ENCODE results near the gene TRAPPC10. TPM values are rescaled to one million over a fixed set of nuclear protein-coding genes. Genes with fewer than 3 reads are reported as not detected.

Gene TRAPPC10
- total RNA-seq, 3 donors from 2014 or later (not counting 1 experiment from before 2014, with no cell fraction given): 187 to 232 (median 213) TPM

- no peaks in the 10 kb centered on the region for H3K27me3 ChIP-seq (ENCODE audit: control insufficient read depth, insufficient read depth, low read length)
- H3K27me3 Mint-ChIP-seq (ENCODE audit: low read depth in 2 of 2): no peaks in the 10 kb centered on the region
- no peaks in the 10 kb centered on the region for H3K9me3 ChIP-seq (ENCODE audit: control insufficient read depth, insufficient read depth, low read length)
- H3K27ac ChIP-seq (ENCODE audit: low read length): no peak overlapping the region
- H3K27ac Mint-ChIP-seq: peak overlapping the region; percentile 30 to 86
- DNase-seq (no peak), ATAC-seq (no peak)
- H3K36me3 Mint-ChIP-seq: peaks cover 2% of the 10 kb centered on the region
- H3K4me1 Mint-ChIP-seq: peaks cover 69 to 74% of the 10 kb centered on the region in 2 donors
- H3K36me3 ChIP-seq (ENCODE audit: control insufficient read depth, insufficient read depth, low read length): peaks cover 57% of the 10 kb centered on the region
- H3K4me3 ChIP-seq (ENCODE audit: low read length): no peak overlapping the region
- peak overlapping the region; percentile 59 for H3K4me3 Mint-ChIP-seq
- WGBS (ENCODE audit: insufficient coverage): 97% methylated on average over 6 of the region's 6 CpGs
- peaks cover 24% of the 10 kb centered on the region for H3K4me1 ChIP-seq (ENCODE audit: control insufficient read depth, insufficient read depth, low read length)
- intact Hi-C loops (cut with micrococcal nuclease): loop anchor here (10.0 kb wide), 1 partner anchor 58 kb away; no protein-coding TSS in a partner anchor
- TF ChIP-seq CTCF (IDR thresholded peaks at IDR 0.05): no peak
- H3K9me3 Mint-ChIP-seq: no peaks in the 10 kb centered on the region
Observed at GRCh38 chr21:44052830-44053226, 40.7 kb downstream of the TRAPPC10 start.

- intact Hi-C loops (cut with micrococcal nuclease): loop anchor here (10.0 kb wide), 1 partner anchor 59 kb away; no protein-coding TSS in a partner anchor
- peaks cover 75 to 76% of the 10 kb centered on the region in 2 donors for H3K4me1 Mint-ChIP-seq
- no peak overlapping the region for H3K4me3 Mint-ChIP-seq
- peaks cover 31% of the 10 kb centered on the region for H3K4me1 ChIP-seq (ENCODE audit: control insufficient read depth, insufficient read depth, low read length)
- H3K27ac ChIP-seq (ENCODE audit: low read length): no peak overlapping the region
- H3K4me3 ChIP-seq (ENCODE audit: low read length): no peak overlapping the region
- H3K27me3 Mint-ChIP-seq (ENCODE audit: low read depth in 2 of 2): no peaks in the 10 kb centered on the region
- peak overlapping the region; percentile 86 to 87 for H3K27ac Mint-ChIP-seq
- ATAC-seq: no peak
- no peak for TF ChIP-seq CTCF (IDR thresholded peaks at IDR 0.05)
- DNase-seq: no peak
- no peaks in the 10 kb centered on the region for H3K27me3 ChIP-seq (ENCODE audit: control insufficient read depth, insufficient read depth, low read length)
- H3K36me3 Mint-ChIP-seq: peaks cover 5% of the 10 kb centered on the region
- H3K9me3 ChIP-seq (ENCODE audit: control insufficient read depth, insufficient read depth, low read length): no peaks in the 10 kb centered on the region
- 96% methylated on average over 9 of the region's 9 CpGs for WGBS (ENCODE audit: insufficient coverage)
- no peaks in the 10 kb centered on the region for H3K9me3 Mint-ChIP-seq
- H3K36me3 ChIP-seq (ENCODE audit: control insufficient read depth, insufficient read depth, low read length): peaks cover 58% of the 10 kb centered on the region
Observed at GRCh38 chr21:44053567-44053966, 41.5 kb downstream of the TRAPPC10 start.

- H3K36me3 Mint-ChIP-seq: peaks cover 8% of the 10 kb centered on the region
- ATAC-seq: no peak
- no peaks in the 10 kb centered on the region for H3K9me3 ChIP-seq (ENCODE audit: control insufficient read depth, insufficient read depth, low read length)
- 97% methylated on average over 5 of the region's 5 CpGs for WGBS (ENCODE audit: insufficient coverage)
- no peak for TF ChIP-seq CTCF (IDR thresholded peaks at IDR 0.05)
- H3K4me3 ChIP-seq (ENCODE audit: low read length): no peak overlapping the region
- no peaks in the 10 kb centered on the region for H3K9me3 Mint-ChIP-seq
- peaks cover 64% of the 10 kb centered on the region for H3K36me3 ChIP-seq (ENCODE audit: control insufficient read depth, insufficient read depth, low read length)
- DNase-seq: no peak
- H3K27me3 Mint-ChIP-seq (ENCODE audit: low read depth in 2 of 2): no peaks in the 10 kb centered on the region
- peaks cover 27% of the 10 kb centered on the region for H3K4me1 ChIP-seq (ENCODE audit: control insufficient read depth, insufficient read depth, low read length)
- no peak overlapping the region for H3K27ac ChIP-seq (ENCODE audit: low read length)
- intact Hi-C loops (cut with micrococcal nuclease): loop anchor here (10.0 kb wide), 1 partner anchor 60 kb away; no protein-coding TSS in a partner anchor
- H3K4me1 Mint-ChIP-seq: peaks cover 68 to 71% of the 10 kb centered on the region in 2 donors
- H3K27ac Mint-ChIP-seq: peak overlapping the region; percentile 86 to 87
- H3K4me3 Mint-ChIP-seq: no peak overlapping the region
- no peaks in the 10 kb centered on the region for H3K27me3 ChIP-seq (ENCODE audit: control insufficient read depth, insufficient read depth, low read length)
Observed at GRCh38 chr21:44054710-44055109, 42.6 kb downstream of the TRAPPC10 start.

GRCh38 chr21:44057055-44057454 lies 44.9 kb downstream of the TRAPPC10 start:
- no peak overlapping the region for H3K4me3 Mint-ChIP-seq
- H3K4me1 Mint-ChIP-seq: peaks cover 50 to 55% of the 10 kb centered on the region in 2 donors
- H3K27ac Mint-ChIP-seq: peak overlapping the region; percentile 86 to 90
- ATAC-seq (no peak), DNase-seq (no peak)
- Histone ChIP-seq H3K27me3 (ENCODE audit: control insufficient read depth, insufficient read depth, low read length) (no peaks in the 10 kb centered on the region), H3K4me3 (ENCODE audit: low read length) (no peak overlapping the region), H3K4me1 (ENCODE audit: control insufficient read depth, insufficient read depth, low read length) (peaks cover 15% of the 10 kb centered on the region), H3K27ac (ENCODE audit: low read length) (no peak overlapping the region), H3K36me3 (ENCODE audit: control insufficient read depth, insufficient read depth, low read length) (peaks cover 68% of the 10 kb centered on the region), H3K9me3 (ENCODE audit: control insufficient read depth, insufficient read depth, low read length) (no peaks in the 10 kb centered on the region)
- no peaks in the 10 kb centered on the region for H3K9me3 Mint-ChIP-seq
- peaks cover 8% of the 10 kb centered on the region for H3K36me3 Mint-ChIP-seq
- no peak for TF ChIP-seq CTCF (IDR thresholded peaks at IDR 0.05)
- WGBS (ENCODE audit: insufficient coverage): over 99% methylated on average over 9 of the region's 9 CpGs
- intact Hi-C loops (cut with micrococcal nuclease): loop anchor here (10.0 kb wide), 1 partner anchor 62 kb away; no protein-coding TSS in a partner anchor
- H3K27me3 Mint-ChIP-seq (ENCODE audit: low read depth in 2 of 2): no peaks in the 10 kb centered on the region
